ENCODE results near the gene RUNX2. TPM values are rescaled to one million over a fixed set of nuclear protein-coding genes. Genes with fewer than 3 reads are reported as not detected.

The RUNX2 gene
- total and polyA plus RNA-seq, 2 experiments from 2014 or later = 1.0 to 2.1 TPM

GRCh38 chr6:45416700-45417099 lies 88.6 kb downstream of the RUNX2 start:
- Histone ChIP-seq H4K20me1 (ENCODE audit: insufficient read depth, poor library complexity, severe bottlenecking) (no peaks in the 10 kb centered on the region), H3K9me3 (ENCODE audit: low read depth) (no peaks in the 10 kb centered on the region), H3K4me3 (no peak overlapping the region), H3K4me1 (ENCODE audit: insufficient read depth) (peaks cover 15% of the 10 kb centered on the region), H3K79me2 (no peaks in the 10 kb centered on the region), H3K27ac (no peak overlapping the region), H3K36me3 (replicated peaks; ENCODE audit: insufficient read depth, low read depth) (no peaks in the 10 kb centered on the region), H3K4me2 (no peak overlapping the region), H3K9me2 (replicated peaks; ENCODE audit: insufficient read depth) (no peaks in the 10 kb centered on the region), H2AFZ (no peak overlapping the region), H3K27me3 (peaks cover 67% of the 10 kb centered on the region)
- TF ChIP-seq EZH2 (IDR thresholded peaks at IDR 0.05; ENCODE audit: borderline replicate concordance) (no peak), CTCF (IDR thresholded peaks at IDR 0.05; ENCODE audit: poor library complexity) (no peak), EZH2phosphoT487 (IDR thresholded peaks at IDR 0.05; ENCODE audit: low read depth, severe bottlenecking, unreplicated experiment) (no peak)
- 63% methylated on average over 2 of the region's 2 CpGs for WGBS (ENCODE audit: low lambda C conversion rate, missing lambda C conversion rate)
- no peak for DNase-seq (ENCODE audit: low spot score)

- Histone ChIP-seq H3K27me3 (peaks cover 70% of the 10 kb centered on the region), H3K4me3 (no peak overlapping the region)
Observed at GRCh38 chr6:45417436-45417835, 89.3 kb downstream of the RUNX2 start.

GRCh38 chr6:45419571-45420082 lies 91.5 kb downstream of the RUNX2 start:
- Histone ChIP-seq H3K4me2 (peak overlapping the region; percentile 96), H3K79me2 (no peaks in the 10 kb centered on the region), H3K4me3 (no peak overlapping the region), H3K36me3 (replicated peaks; ENCODE audit: insufficient read depth, low read depth) (no peaks in the 10 kb centered on the region), H2AFZ (peak overlapping the region; percentile 0), H3K9me3 (ENCODE audit: low read depth) (no peaks in the 10 kb centered on the region), H4K20me1 (ENCODE audit: insufficient read depth, poor library complexity, severe bottlenecking) (no peaks in the 10 kb centered on the region), H3K4me1 (ENCODE audit: insufficient read depth) (peaks cover 15% of the 10 kb centered on the region), H3K27me3 (peaks cover 89% of the 10 kb centered on the region), H3K9me2 (replicated peaks; ENCODE audit: insufficient read depth) (no peaks in the 10 kb centered on the region), H3K27ac (no peak overlapping the region)
- peak; percentile 77 for DNase-seq (ENCODE audit: low spot score)
- TF ChIP-seq CTCF (IDR thresholded peaks at IDR 0.05; ENCODE audit: poor library complexity) (peak; percentile 56), EZH2phosphoT487 (IDR thresholded peaks at IDR 0.05; ENCODE audit: low read depth, severe bottlenecking, unreplicated experiment) (peak; percentile 34), EZH2 (IDR thresholded peaks at IDR 0.05; ENCODE audit: borderline replicate concordance) (no peak)
- 2% methylated on average over 35 of the region's 38 CpGs for WGBS (ENCODE audit: low lambda C conversion rate, missing lambda C conversion rate)

More at GRCh38 chr6:45417436-45417835, 89.3 kb downstream of the RUNX2 start:
- H3K4me2 ChIP-seq = no peak overlapping the region
- WGBS (ENCODE audit: low lambda C conversion rate, missing lambda C conversion rate) = 90% methylated on average over 2 of the region's 2 CpGs
- no peaks in the 10 kb centered on the region for H4K20me1 ChIP-seq (ENCODE audit: insufficient read depth, poor library complexity, severe bottlenecking)
- no peak for DNase-seq (ENCODE audit: low spot score)
- H3K36me3 ChIP-seq (replicated peaks; ENCODE audit: insufficient read depth, low read depth) = no peaks in the 10 kb centered on the region
- H3K9me2 ChIP-seq (replicated peaks; ENCODE audit: insufficient read depth) = no peaks in the 10 kb centered on the region
- peaks cover 15% of the 10 kb centered on the region for H3K4me1 ChIP-seq (ENCODE audit: insufficient read depth)
- no peaks in the 10 kb centered on the region for H3K79me2 ChIP-seq
- no peaks in the 10 kb centered on the region for H3K9me3 ChIP-seq (ENCODE audit: low read depth)
- no peak overlapping the region for H2AFZ ChIP-seq
- no peak overlapping the region for H3K27ac ChIP-seq
- TF ChIP-seq EZH2phosphoT487 (IDR thresholded peaks at IDR 0.05; ENCODE audit: low read depth, severe bottlenecking, unreplicated experiment) (no peak), CTCF (IDR thresholded peaks at IDR 0.05; ENCODE audit: poor library complexity) (no peak), EZH2 (IDR thresholded peaks at IDR 0.05; ENCODE audit: borderline replicate concordance) (no peak)

Measured in hepatocyte (in vitro differentiated cells).